Jurkat, Clone E6-1 (cell line): ENCODE results near the gene ARHGAP18. TPM values are rescaled to one million over a fixed set of nuclear protein-coding genes. Genes with fewer than 3 reads are reported as not detected.

Experiments used
- DNase-seq: peaks from one replicate; pipeline ENCODE4 v3.0.0-alpha.2; 2011; ENCODE audit warnings: low read depth, low spot score
- H3K4me3 ChIP-seq: 2 replicates; pipeline ENCODE4 v1.5.1; 2011; ENCODE audit warnings: mild to moderate bottlenecking, low read length, control low read depth, moderate library complexity
- polyA plus RNA-seq: library from polyadenylated mRNA; unstranded; fragments of >200 nt; gene quantifications from one replicate; pipeline ENCODE4 v1.2.1, GENCODE V29; 2012; ENCODE audit warnings: missing spikeins; ENCODE audit not compliant: insufficient read length, insufficient read depth

The ARHGAP18 gene, protein sequence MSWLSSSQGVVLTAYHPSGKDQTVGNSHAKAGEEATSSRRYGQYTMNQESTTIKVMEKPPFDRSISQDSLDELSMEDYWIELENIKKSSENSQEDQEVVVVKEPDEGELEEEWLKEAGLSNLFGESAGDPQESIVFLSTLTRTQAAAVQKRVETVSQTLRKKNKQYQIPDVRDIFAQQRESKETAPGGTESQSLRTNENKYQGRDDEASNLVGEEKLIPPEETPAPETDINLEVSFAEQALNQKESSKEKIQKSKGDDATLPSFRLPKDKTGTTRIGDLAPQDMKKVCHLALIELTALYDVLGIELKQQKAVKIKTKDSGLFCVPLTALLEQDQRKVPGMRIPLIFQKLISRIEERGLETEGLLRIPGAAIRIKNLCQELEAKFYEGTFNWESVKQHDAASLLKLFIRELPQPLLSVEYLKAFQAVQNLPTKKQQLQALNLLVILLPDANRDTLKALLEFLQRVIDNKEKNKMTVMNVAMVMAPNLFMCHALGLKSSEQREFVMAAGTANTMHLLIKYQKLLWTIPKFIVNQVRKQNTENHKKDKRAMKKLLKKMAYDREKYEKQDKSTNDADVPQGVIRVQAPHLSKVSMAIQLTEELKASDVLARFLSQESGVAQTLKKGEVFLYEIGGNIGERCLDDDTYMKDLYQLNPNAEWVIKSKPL
- not detected for polyA plus RNA-seq

DNA sequence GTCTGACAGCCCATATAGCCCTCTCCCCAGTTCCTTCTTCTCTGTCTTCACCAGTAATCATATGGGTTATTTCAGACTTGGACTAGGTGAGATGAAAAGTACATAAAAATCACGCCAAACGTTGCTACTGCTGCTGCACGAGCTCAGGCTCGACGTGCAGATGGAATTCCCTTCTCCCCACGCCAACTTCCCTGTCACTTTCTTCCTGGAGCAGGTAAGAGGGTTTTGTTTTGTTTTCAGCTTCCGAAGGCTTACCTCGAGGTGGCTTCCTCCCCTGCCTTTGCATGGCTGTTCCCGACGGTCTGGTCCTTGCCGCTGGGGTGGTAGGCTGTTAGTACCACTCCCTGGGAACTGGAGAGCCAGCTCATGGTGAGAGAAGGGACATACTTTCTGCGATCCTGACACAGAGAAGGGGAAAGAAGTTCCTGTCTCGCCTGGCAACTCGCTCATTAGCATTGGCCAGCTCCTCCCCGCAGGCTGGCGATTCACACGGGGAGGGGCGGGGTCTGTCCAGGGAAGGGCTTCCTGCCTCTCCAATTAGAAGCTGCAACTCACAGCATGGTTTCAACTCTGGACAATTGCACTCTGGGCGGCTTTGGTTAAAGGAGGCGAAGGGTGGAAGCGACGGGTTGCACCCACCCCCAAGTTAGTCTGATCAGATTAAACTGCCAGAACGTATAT is at the start of gene ARHGAP18:
ARHGAP18 (minus strand) TSS at position 409 of the 681 bp plus-strand sequence; CDS start at position 368, 41 bp downstream.
- DNase-seq, result no peak
- no peak within 1 kb of the TSS for H3K4me3 ChIP-seq

GRCh38 chr6:129755787-129756186 is 45.8 kb upstream of the ARHGAP18 start:
- DNase-seq, result no peak
- no peak overlapping the region for H3K4me3 ChIP-seq

DNA sequence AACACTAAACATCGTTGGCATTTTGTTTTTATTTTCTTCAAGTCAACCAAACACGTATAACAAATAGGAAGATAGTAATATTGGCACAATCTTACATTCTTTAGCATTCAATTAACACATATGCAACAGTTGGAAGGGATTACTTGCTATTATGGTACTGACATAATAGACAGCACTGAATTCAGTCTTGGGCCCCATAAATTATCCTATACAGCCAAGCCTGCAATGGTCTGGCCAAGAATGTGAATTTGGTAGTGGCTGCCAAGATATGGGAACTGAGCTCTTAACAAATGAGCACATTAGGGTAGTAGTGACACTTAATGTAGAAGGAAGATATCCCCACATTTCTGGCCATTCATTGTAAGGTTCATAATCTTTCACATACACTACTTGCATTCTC is 44.8 kb upstream of the ARHGAP18 start:
- DNase-seq, result no peak
- H3K4me3 ChIP-seq, result no peak overlapping the region

- DNase-seq, result no peak
Observed at GRCh38 chr6:129753422-129753821, 43.4 kb upstream of the ARHGAP18 start.

GRCh38 chr6:129751384-129751783 is 41.4 kb upstream of the ARHGAP18 start:
- no peak for DNase-seq
- H3K4me3 ChIP-seq, result no peak overlapping the region

More at GRCh38 chr6:129753422-129753821, 43.4 kb upstream of the ARHGAP18 start:
- no peak overlapping the region for H3K4me3 ChIP-seq

DNA sequence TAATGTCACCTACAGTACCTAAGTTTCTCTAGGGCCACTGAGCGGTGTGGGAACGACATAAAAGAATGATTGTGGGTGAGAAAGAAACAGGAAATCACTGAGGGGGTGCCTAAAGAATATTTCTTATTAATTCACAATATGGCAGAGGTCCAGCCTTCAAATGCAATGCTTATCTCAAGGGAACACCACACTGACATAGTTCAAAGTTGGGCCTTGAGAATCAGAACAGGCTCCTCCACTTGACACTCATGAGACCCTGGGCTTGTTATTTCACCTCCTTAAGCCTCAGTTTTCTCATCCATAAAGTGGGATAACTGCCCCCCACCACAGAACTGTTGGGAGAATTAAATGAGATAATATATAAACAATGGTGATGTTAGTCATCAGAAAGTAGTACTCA is 40.4 kb upstream of the ARHGAP18 start:
- H3K4me3 ChIP-seq, result no peak overlapping the region
- no peak for DNase-seq

DNA sequence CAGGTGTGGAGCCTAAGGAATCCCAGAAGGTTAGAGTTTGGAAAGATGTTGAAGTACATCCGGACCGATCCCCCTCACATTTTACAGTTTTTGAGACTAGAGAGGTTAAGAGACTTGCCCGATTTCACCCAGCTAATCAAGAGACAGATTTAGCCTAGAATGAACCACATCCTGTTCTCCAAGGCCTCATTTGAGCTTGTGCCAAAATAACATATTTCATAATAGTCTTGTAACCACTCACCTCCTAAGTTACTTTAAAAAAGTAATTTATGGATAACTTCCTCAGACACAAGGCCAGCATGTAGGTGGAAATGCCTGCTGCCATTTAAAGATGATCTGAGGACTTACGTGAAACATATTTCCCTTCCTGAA is 39.8 kb upstream of the ARHGAP18 start:
- no peak overlapping the region for H3K4me3 ChIP-seq
- peak; percentile 84 for DNase-seq

- H3K4me3 ChIP-seq, result no peak overlapping the region
- no peak for DNase-seq
Observed at GRCh38 chr6:129748901-129749748, 39.1 kb upstream of the ARHGAP18 start.

GRCh38 chr6:129748212-129748900 is 38.4 kb upstream of the ARHGAP18 start:
- DNase-seq, result peak; percentile 61
- no peak overlapping the region for H3K4me3 ChIP-seq

DNA sequence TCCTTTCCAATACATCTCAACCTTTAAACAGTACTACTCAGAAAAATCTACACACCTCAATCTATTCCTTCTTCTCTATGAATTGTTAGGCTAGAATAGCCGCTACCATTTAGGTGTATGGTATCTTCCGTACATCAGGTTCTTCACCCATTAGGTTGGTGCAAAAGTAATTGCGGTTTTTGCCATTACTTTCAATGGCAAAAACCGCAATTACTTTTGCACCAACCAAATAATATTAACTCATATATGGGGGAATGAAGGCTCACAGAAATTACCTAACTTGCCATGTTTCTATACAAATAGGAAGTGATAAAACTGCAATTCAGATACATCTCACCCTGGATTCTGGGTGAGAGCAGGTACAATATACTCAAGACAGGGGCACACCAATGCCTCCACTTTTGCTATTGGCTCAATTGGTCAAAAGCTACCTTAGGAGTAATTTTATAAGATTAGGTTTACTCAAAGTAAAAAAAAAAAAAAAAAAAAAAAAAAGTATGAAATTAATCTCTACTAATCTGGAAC is 37.7 kb upstream of the ARHGAP18 start:
- DNase-seq, result no peak
- H3K4me3 ChIP-seq, result no peak overlapping the region

DNA sequence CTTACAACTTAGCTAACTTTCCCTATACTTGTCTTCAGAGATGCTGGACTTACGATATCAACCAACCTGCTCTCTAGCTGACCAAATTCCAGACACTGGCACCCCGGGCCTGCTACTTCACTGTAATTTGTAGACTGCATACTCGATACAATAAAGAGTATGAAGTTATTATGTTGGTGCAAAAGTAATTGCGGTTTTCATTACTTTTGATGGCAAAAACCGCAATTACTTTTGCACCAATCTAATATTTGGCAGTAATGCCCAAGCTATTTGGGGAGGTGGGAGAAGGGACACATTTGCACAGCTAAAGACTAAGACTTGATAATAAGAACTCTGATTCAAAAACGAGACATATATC is 34.9 kb upstream of the ARHGAP18 start:
- H3K4me3 ChIP-seq, result no peak overlapping the region
- no peak for DNase-seq

DNA sequence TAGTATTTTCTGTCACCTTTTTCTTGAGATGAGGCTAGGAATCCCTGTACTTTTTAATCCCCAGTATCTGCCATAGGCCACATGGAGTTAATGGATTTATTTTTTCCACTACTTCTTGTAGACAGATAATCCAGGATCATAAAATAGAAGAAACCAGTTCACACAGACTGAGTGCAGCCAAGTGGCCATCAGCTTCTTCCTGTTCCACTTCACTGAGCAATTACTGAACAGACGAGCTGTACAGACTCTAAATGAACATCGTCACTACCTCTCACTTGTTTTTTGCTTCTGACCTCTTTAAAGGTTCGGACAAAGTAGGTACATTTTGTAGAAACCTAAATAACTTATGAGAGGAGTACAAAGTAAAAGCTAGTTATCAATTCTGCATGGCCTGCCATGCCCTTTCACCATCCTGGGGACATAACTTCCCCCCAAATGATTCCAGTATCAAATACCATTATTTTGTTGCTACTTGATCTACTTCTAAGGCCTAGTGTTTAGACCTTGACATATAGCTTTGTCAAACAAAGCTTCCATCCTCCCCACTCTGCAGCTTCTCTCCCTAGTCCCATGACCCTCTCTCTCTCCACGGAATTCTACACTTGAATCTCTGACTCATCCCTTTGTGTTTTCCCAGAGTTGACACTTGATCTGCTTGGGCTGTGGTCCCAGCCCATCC is 34.4 kb upstream of the ARHGAP18 start:
- no peak for DNase-seq
- H3K4me3 ChIP-seq, result no peak overlapping the region

- no peak overlapping the region for H3K4me3 ChIP-seq
- no peak for DNase-seq
Observed at GRCh38 chr6:129740013-129740412, 30.0 kb upstream of the ARHGAP18 start.

GRCh38 chr6:129736105-129736504 is 26.1 kb upstream of the ARHGAP18 start:
- H3K4me3 ChIP-seq, result no peak overlapping the region
- no peak for DNase-seq

DNA sequence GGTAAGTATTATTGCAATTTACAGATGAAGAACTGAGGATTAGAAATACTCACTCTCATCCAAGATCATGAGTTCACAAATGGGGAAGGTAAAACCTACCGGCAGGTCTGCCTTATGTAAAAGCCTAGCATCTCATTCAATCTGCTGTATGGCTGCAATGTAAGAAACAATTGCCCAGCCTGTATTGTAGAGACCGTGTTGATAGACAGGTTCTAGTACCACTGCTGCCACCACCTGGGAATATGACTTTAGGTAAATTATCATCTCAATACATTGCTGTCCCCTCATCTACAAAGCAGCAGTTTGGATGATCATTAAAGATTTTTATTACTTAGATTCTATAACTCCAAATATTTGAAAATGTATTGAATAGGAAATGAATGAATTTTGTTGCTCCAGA is 23.3 kb upstream of the ARHGAP18 start:
- H3K4me3 ChIP-seq, result no peak overlapping the region
- no peak for DNase-seq

DNA sequence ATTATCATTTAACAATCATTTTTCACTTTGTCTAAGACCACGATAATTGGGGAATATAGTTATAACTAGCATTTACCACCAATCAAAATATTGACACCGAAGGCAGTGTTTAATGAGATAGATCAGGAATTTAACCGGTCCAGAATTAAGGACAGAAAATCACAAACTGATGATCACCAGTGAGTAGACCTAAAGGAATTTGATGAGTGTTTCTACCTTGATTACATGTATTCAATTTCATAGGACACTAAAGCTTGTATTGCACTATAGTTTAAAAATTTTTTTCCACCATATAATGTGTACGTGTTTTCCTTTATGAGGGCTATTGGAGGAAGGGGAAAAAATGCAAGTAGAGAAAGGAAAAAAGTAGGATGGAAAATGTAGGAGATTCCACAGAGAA is 22.6 kb upstream of the ARHGAP18 start:
- DNase-seq, result no peak
- H3K4me3 ChIP-seq, result no peak overlapping the region

DNA sequence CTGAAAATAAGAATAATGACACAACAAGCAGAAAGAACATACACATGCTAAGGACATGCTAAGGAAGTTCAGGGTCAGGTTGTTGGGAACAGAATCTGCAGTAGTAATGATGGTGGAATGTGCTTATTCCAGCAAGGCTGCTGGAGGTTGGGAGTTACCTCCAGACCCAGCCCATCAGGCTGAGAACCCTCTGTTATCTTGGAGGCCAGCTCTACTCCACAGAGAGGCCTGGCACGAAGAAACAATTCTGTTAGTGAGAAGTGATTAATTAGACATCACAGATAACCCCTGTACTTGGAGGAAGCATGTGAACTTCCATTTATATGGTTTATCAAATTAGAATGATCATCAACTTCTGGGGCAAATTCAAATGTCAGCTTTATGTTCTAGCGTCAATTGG is 22.1 kb upstream of the ARHGAP18 start:
- H3K4me3 ChIP-seq, result no peak overlapping the region
- DNase-seq, result no peak

- no peak for DNase-seq
- H3K4me3 ChIP-seq, result no peak overlapping the region
Observed at GRCh38 chr6:129731428-129731827, 21.5 kb upstream of the ARHGAP18 start.
